ENCODE results near the gene TBC1D2.

Gene TBC1D2

DNA sequence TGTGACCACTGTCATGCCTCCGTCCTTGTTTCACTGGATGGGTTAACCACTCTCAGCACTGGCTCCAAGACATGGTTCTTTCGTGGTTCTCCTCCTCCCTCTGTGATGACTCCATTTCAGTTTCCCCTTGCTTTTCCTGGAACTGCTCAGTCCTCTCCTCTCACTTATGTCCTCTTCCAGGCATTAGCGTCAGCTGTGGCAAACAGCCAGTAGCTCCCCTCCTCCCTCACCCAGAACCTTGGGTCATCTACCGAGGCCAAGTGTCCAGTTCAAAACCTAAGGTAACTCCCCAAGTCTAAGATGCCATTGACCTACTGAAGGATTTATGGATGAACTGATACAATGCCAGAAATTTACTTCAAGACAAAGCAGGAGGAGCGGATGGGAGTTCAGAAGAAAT lies 53.2 kb downstream of the TBC1D2 start:
- DNase-seq (ENCODE audit: low read depth): no peak
- no peak overlapping the region for H3K4me3 ChIP-seq (ENCODE audit: low read depth, low read length)

GRCh38 chr9:98201749-98202148 lies 53.7 kb downstream of the TBC1D2 start:
- H3K4me3 ChIP-seq (ENCODE audit: low read depth, low read length): no peak overlapping the region
- TF ChIP-seq, protein P1, sequence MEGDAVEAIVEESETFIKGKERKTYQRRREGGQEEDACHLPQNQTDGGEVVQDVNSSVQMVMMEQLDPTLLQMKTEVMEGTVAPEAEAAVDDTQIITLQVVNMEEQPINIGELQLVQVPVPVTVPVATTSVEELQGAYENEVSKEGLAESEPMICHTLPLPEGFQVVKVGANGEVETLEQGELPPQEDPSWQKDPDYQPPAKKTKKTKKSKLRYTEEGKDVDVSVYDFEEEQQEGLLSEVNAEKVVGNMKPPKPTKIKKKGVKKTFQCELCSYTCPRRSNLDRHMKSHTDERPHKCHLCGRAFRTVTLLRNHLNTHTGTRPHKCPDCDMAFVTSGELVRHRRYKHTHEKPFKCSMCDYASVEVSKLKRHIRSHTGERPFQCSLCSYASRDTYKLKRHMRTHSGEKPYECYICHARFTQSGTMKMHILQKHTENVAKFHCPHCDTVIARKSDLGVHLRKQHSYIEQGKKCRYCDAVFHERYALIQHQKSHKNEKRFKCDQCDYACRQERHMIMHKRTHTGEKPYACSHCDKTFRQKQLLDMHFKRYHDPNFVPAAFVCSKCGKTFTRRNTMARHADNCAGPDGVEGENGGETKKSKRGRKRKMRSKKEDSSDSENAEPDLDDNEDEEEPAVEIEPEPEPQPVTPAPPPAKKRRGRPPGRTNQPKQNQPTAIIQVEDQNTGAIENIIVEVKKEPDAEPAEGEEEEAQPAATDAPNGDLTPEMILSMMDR (IDR thresholded peaks at IDR 0.05; ENCODE audit: low read depth, low read length): no peak
- TF ChIP-seq MYC (IDR thresholded peaks at IDR 0.05; ENCODE audit: low read depth, low read length): no peak
- TF ChIP-seq POLR2A (IDR thresholded peaks at IDR 0.05; ENCODE audit: extremely low read depth, insufficient read length): no peak
- TF ChIP-seq MAX (IDR thresholded peaks at IDR 0.05; ENCODE audit: low read depth, low read length): no peak
- no peak for DNase-seq (ENCODE audit: low read depth)

More for the DNA sequence above, 53.2 kb downstream of the TBC1D2 start:
- TF ChIP-seq, protein P1 (IDR thresholded peaks at IDR 0.05; ENCODE audit: low read depth, low read length): no peak
- TF ChIP-seq POLR2A (IDR thresholded peaks at IDR 0.05; ENCODE audit: extremely low read depth, insufficient read length): no peak
- TF ChIP-seq MAX (IDR thresholded peaks at IDR 0.05; ENCODE audit: low read depth, low read length): no peak
- TF ChIP-seq MYC (IDR thresholded peaks at IDR 0.05; ENCODE audit: low read depth, low read length): no peak

DNA sequence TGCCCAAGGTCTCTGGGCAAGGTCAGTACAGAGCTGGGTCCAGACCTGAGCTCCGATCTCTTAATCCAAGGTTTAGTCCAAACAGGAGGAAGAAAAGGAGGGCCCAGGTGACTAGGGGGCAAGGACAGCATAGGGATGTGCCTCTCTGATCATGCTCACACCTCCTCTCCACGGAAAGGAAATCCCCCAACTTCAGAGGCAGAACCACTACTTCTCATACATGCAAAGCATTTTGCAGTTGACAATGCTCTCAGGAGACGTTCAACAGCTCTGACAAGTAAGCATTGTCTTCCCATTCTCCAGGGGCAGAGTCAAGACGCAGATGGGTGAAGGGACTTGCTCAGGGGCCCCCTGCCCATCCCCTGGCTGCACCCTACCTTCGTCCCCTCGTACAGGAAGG lies 54.3 kb downstream of the TBC1D2 start:
- TF ChIP-seq, protein P1 (IDR thresholded peaks at IDR 0.05; ENCODE audit: low read depth, low read length): no peak
- TF ChIP-seq MYC (IDR thresholded peaks at IDR 0.05; ENCODE audit: low read depth, low read length) (no peak), POLR2A (IDR thresholded peaks at IDR 0.05; ENCODE audit: extremely low read depth, insufficient read length) (no peak), MAX (IDR thresholded peaks at IDR 0.05; ENCODE audit: low read depth, low read length) (no peak)
- H3K4me3 ChIP-seq (ENCODE audit: low read depth, low read length): no peak overlapping the region
- DNase-seq (ENCODE audit: low read depth): no peak

- TF ChIP-seq POLR2A (IDR thresholded peaks at IDR 0.05; ENCODE audit: extremely low read depth, insufficient read length) (no peak), MAX (IDR thresholded peaks at IDR 0.05; ENCODE audit: low read depth, low read length) (no peak), MYC (IDR thresholded peaks at IDR 0.05; ENCODE audit: low read depth, low read length) (no peak)
- TF ChIP-seq, protein P1 (IDR thresholded peaks at IDR 0.05; ENCODE audit: low read depth, low read length): no peak
- no peak overlapping the region for H3K4me3 ChIP-seq (ENCODE audit: low read depth, low read length)
- DNase-seq (ENCODE audit: low read depth): no peak
These were observed 55.9 kb downstream of the TBC1D2 start for GRCh38 chr9:98199388-98200033.

GRCh38 chr9:98195671-98196070 lies 59.8 kb downstream of the TBC1D2 start:
- TF ChIP-seq MYC (IDR thresholded peaks at IDR 0.05; ENCODE audit: low read depth, low read length): no peak
- TF ChIP-seq POLR2A (IDR thresholded peaks at IDR 0.05; ENCODE audit: extremely low read depth, insufficient read length): no peak
- TF ChIP-seq, protein P1 (IDR thresholded peaks at IDR 0.05; ENCODE audit: low read depth, low read length): no peak
- TF ChIP-seq MAX (IDR thresholded peaks at IDR 0.05; ENCODE audit: low read depth, low read length): no peak
- no peak overlapping the region for H3K4me3 ChIP-seq (ENCODE audit: low read depth, low read length)
- no peak for DNase-seq (ENCODE audit: low read depth)

Measured in NB4 (cell line).